SK-N-SH (cell line): ENCODE data around the gene DNAH9. TPM values are rescaled to one million over a fixed set of nuclear protein-coding genes. Genes with fewer than 3 reads are reported as not detected.

ENCODE experiments used
- CTCF ChIA-PET: fragments of 300-600, 350-600 bp; formaldehyde crosslinking; extraction: SDS; loops from one replicate; lab custom pipeline; 2021; lab: Yijun Ruan, JAX
- POLR2A ChIA-PET: fragments of 350-600 bp; sonication (Branson Sonifier 250); formaldehyde crosslinking; extraction: SDS; loops from one replicate; lab custom pipeline; 2020; ENCODE audit warnings: antibody characterized with exemption, inconsistent platforms; lab: Yijun Ruan, JAX
- DNase-seq: peaks from one replicate; pipeline ENCODE4 v3.0.0; 2012
- H2AFZ ChIP-seq: fragments of 200-600 bp; sonication (generic); 2 replicates; pipeline ENCODE4 v1.8.1; 2016; ENCODE audit warnings: antibody characterized with exemption, mild to moderate bottlenecking, low read depth
- H3F3A ChIP-seq: fragments of 200-600 bp; sonication (generic); replicated peaks from 2 replicates; pipeline ENCODE3; 2016; ENCODE audit warnings: antibody characterized with exemption, mild to moderate bottlenecking; ENCODE audit not compliant: insufficient read depth
- H3K27ac ChIP-seq, 2 experiments: fragments of 200-500 bp in 1 of 2; fragments of 200-600 bp in 1 of 2; sonication (Bioruptor generic) in 1 of 2; sonication (generic), shearing (Covaris generic) in 1 of 2; 2 replicates each; pipeline versions ENCODE4 v1.5.1 to v1.6.1; 2014 to 2016; ENCODE audit warnings: low read depth in 2 of 2, inconsistent platforms in 1 of 2, low read length in 1 of 2, mild to moderate bottlenecking in 1 of 2, mixed read lengths in 1 of 2
- H3K27me3 ChIP-seq: fragments of 200-600 bp; sonication (generic), shearing (Covaris generic); 2 replicates; pipeline ENCODE4 v1.6.1; 2016; ENCODE audit warnings: mixed run types; ENCODE audit not compliant: insufficient read depth
- H3K36me3 ChIP-seq, 2 experiments: fragments of 200-500 bp in 1 of 2; fragments of 200-600 bp in 1 of 2; sonication (Bioruptor generic) in 1 of 2; sonication (generic) in 1 of 2; replicated peaks in 1 of 2; 2 replicates each; pipeline versions ENCODE3 to v1.5.1; 2014 to 2016; ENCODE audit warnings: low read length in 1 of 2, mild to moderate bottlenecking in 1 of 2; ENCODE audit not compliant: insufficient read depth in 2 of 2, control insufficient read depth in 1 of 2
- H3K4me1 ChIP-seq, 2 experiments: fragments of 200-500 bp in 1 of 2; fragments of 200-600 bp in 1 of 2; sonication (Bioruptor generic) in 1 of 2; sonication (generic), shearing (Covaris generic) in 1 of 2; 2 replicates each; pipeline versions ENCODE4 v1.5.1 to v1.6.1; 2014 to 2016; ENCODE audit warnings: low read depth in 1 of 2, low read length in 1 of 2, mixed run types in 1 of 2; ENCODE audit not compliant: insufficient read depth in 2 of 2, control insufficient read depth in 1 of 2
- H3K4me2 ChIP-seq: fragments of 200-600 bp; sonication (generic), shearing (Covaris generic); 2 replicates; pipeline ENCODE4 v1.6.1; 2017; ENCODE audit warnings: mixed run types
- H3K4me3 ChIP-seq, 2 experiments: fragments of 200-500 bp in 1 of 2; fragments of 200-600 bp in 1 of 2; sonication (Bioruptor generic) in 1 of 2; sonication (generic), shearing (Covaris generic) in 1 of 2; 2 replicates each; pipeline versions ENCODE4 v1.5.1 to v1.8.1; 2014 to 2016; ENCODE audit warnings: low read depth in 2 of 2, inconsistent platforms in 1 of 2, low read length in 1 of 2, mild to moderate bottlenecking in 1 of 2, mixed read lengths in 1 of 2, moderate library complexity in 1 of 2
- H3K79me2 ChIP-seq: fragments of 200-600 bp; sonication (generic); 2 replicates; pipeline ENCODE4 v1.8.1; 2017; ENCODE audit warnings: mild to moderate bottlenecking; ENCODE audit not compliant: insufficient read depth
- H3K9ac ChIP-seq: fragments of 200-600 bp; sonication (generic); 2 replicates; pipeline ENCODE4 v1.6.1; 2017; ENCODE audit warnings: mixed run types
- H3K9me2 ChIP-seq: fragments of 200-600 bp; sonication (generic); 2 replicates; pipeline ENCODE4 v1.6.1; 2017; ENCODE audit warnings: mixed run types
- H3K9me3 ChIP-seq: fragments of 200-600 bp; sonication (generic); 2 replicates; pipeline ENCODE4 v1.6.1; 2017; ENCODE audit warnings: mixed run types, mild to moderate bottlenecking, moderate library complexity
- H4K20me1 ChIP-seq: fragments of 200-600 bp; sonication (generic); 2 replicates; pipeline ENCODE4 v1.6.1; 2017; ENCODE audit warnings: mild to moderate bottlenecking, mixed run types; ENCODE audit not compliant: insufficient read depth
- CHD2 ChIP-seq: fragments of 150-350 bp; IDR thresholded peaks from 2 replicates; pipeline ENCODE4 v1.6.1; 2018; ENCODE audit warnings: low read length; ENCODE audit not compliant: partially characterized antibody
- FOXJ3 ChIP-seq: sonication (generic); formaldehyde crosslinking; IDR thresholded peaks from 2 replicates; pipeline ENCODE4 v1.5.1; 2020; ENCODE audit warnings: mild to moderate bottlenecking, missing genetic modification reagents
- FOXM1 ChIP-seq: IDR thresholded peaks from 2 replicates; pipeline ENCODE4 v1.4.0; 2012; ENCODE audit warnings: low read depth, mild to moderate bottlenecking
- MXI1 ChIP-seq: IDR thresholded peaks from 2 replicates; pipeline ENCODE4 v1.6.1; 2012; ENCODE audit warnings: mild to moderate bottlenecking, low read depth, low read length, improper control_type of control experiment
- NFIC ChIP-seq: IDR thresholded peaks from 2 replicates; pipeline ENCODE4 v1.4.0; 2012; ENCODE audit warnings: borderline replicate concordance
- POLR2AphosphoS5 ChIP-seq: IDR thresholded peaks from 2 replicates; pipeline ENCODE4 v1.6.1; 2012; ENCODE audit warnings: low read depth, low read length
- RCOR1 ChIP-seq: fragments of 150-350 bp; IDR thresholded peaks from 2 replicates; pipeline ENCODE4 v1.6.1; 2017; ENCODE audit warnings: antibody characterized with exemption, low read length
- SIN3A ChIP-seq: IDR thresholded peaks from 2 replicates; pipeline ENCODE4 v1.6.1; 2012; ENCODE audit warnings: low read depth, mild to moderate bottlenecking, low read length, moderate library complexity, borderline replicate concordance
- TAF1 ChIP-seq: IDR thresholded peaks from 2 replicates; pipeline ENCODE4 v1.6.1; 2012; ENCODE audit warnings: low read depth, mild to moderate bottlenecking, low read length, moderate library complexity, borderline replicate concordance
- TEAD4 ChIP-seq: IDR thresholded peaks from 2 replicates; pipeline ENCODE4 v1.4.0; 2012; ENCODE audit warnings: mild to moderate bottlenecking, borderline replicate concordance; ENCODE audit not compliant: insufficient read depth
- USF1 ChIP-seq: IDR thresholded peaks from 2 replicates; pipeline ENCODE4 v1.4.0; 2012; ENCODE audit warnings: low read depth, borderline replicate concordance
- USF2 ChIP-seq: fragments of 150-350 bp; IDR thresholded peaks from 2 replicates; pipeline ENCODE4 v1.6.1; 2017; ENCODE audit warnings: antibody characterized with exemption, low read length, low read depth, borderline replicate concordance
- ZBTB33 ChIP-seq: IDR thresholded peaks from 2 replicates; pipeline ENCODE4 v1.4.0; 2012; ENCODE audit warnings: low read depth, borderline replicate concordance
- WGBS: methylation state at CpG from one replicate; pipeline ENCODE4 v1.1.6; 2017; ENCODE audit warnings: low lambda C conversion rate; 5-methylcytosine and 5-hydroxymethylcytosine counted together
- polyA plus RNA-seq, 3 experiments: library from polyadenylated mRNA; depleted of rRNA; stranded (reverse); fragments of >200 nt; gene quantifications; 2 replicates each; pipeline ENCODE4 v1.2.3, GENCODE V29; 2012
- TF ChIP-seq, protein P1 (sequence below): IDR thresholded peaks from 2 replicates; pipeline ENCODE4; 2012

Gene DNAH9
- polyA plus RNA-seq, 1 of the 3 experiments (the other 2 are of a cell fraction) = not detected

- TF ChIP-seq ZBTB33 = no peak
- no peak for TF ChIP-seq MXI1
- TF ChIP-seq TEAD4 = no peak
- no peak for TF ChIP-seq CHD2
- no peak for TF ChIP-seq RCOR1
- no peak for TF ChIP-seq USF1
These were observed 146.4 kb downstream of the DNAH9 start (continued) for GRCh38 chr17:11744696-11745095.

- POLR2A ChIA-PET = no interaction called here
- Histone ChIP-seq H3K9me2 (no peaks in the 10 kb centered on the region), H3K4me2 (no peak overlapping the region), H3K9ac (no peak overlapping the region), H3K9me3 (peaks cover 9% of the 10 kb centered on the region), H3K4me1 (no peaks in the 10 kb centered on the region; a peak in 1 of 4 replicates), H3F3A (no peaks in the 10 kb centered on the region), H2AFZ (no peak overlapping the region), H3K36me3 (no peaks in the 10 kb centered on the region), H3K79me2 (no peaks in the 10 kb centered on the region), H4K20me1 (no peaks in the 10 kb centered on the region), H3K27me3 (no peaks in the 10 kb centered on the region), H3K4me3 (no peak overlapping the region), H3K27ac (no peak overlapping the region)
- DNase-seq = no peak
- WGBS = 35% methylated on average over 6 of the region's 7 CpGs
- CTCF ChIA-PET = no interaction called here
- TF ChIP-seq FOXJ3 (CRISPR knock-in tag) = no peak
- no peak for TF ChIP-seq TAF1
- TF ChIP-seq USF2 = no peak
- TF ChIP-seq SIN3A = no peak
These were observed 149.2 kb downstream of the DNAH9 start for GRCh38 chr17:11747441-11747840.

DNA sequence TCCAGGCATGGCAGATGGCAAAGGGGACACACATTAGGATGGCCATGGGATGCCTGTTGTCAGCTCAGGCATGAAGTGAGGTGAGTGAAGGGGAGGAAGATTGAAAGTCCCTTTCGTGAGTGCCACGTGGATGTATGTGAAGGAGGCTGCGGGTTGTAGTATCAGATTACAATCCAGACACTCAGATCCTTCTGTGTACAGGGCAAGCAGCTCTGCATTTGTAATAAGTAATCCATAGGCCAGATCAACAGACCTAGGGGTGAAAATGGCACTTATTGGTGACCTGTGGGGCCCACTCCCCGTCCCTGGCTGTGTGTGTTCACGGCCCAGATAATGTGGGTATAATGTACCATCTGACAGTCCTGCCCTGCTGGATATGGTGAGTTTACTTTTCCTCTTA is 159.5 kb downstream of the DNAH9 start:
- Histone ChIP-seq H3K79me2 (no peaks in the 10 kb centered on the region), H3K9ac (no peak overlapping the region), H4K20me1 (no peaks in the 10 kb centered on the region), H3K4me3 (no peak overlapping the region), H3K9me3 (no peaks in the 10 kb centered on the region), H3K4me2 (no peak overlapping the region), H3K9me2 (no peaks in the 10 kb centered on the region), H3K36me3 (no peaks in the 10 kb centered on the region), H3K27ac (no peak overlapping the region), H3F3A (no peaks in the 10 kb centered on the region), H2AFZ (no peak overlapping the region), H3K27me3 (no peaks in the 10 kb centered on the region), H3K4me1 (no peaks in the 10 kb centered on the region)
- CTCF ChIA-PET = no interaction called here
- no peak for DNase-seq
- TF ChIP-seq FOXM1 = no peak
- TF ChIP-seq NFIC = no peak
- TF ChIP-seq, protein P1, sequence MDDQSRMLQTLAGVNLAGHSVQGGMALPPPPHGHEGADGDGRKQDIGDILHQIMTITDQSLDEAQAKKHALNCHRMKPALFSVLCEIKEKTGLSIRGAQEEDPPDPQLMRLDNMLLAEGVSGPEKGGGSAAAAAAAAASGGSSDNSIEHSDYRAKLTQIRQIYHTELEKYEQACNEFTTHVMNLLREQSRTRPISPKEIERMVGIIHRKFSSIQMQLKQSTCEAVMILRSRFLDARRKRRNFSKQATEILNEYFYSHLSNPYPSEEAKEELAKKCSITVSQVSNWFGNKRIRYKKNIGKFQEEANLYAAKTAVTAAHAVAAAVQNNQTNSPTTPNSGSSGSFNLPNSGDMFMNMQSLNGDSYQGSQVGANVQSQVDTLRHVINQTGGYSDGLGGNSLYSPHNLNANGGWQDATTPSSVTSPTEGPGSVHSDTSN = no peak
- no peak for TF ChIP-seq RCOR1
- TF ChIP-seq SIN3A = no peak
- no peak for TF ChIP-seq POLR2AphosphoS5
- 25% methylated on average over 5 of the region's 5 CpGs for WGBS
- POLR2A ChIA-PET = no interaction called here
